Right renal cortex interstitium (tissue), 3 donors: Measurements from ENCODE around the gene SLC17A7. TPM values are rescaled to one million over a fixed set of nuclear protein-coding genes. Genes with fewer than 3 reads are reported as not detected.
"Not testable (repeated sequence)": the region's sequence is repeated elsewhere in the genome, so short reads cannot be mapped to it uniquely, and the experiment has no call there.

Experiments
- DNase-seq, 3 donors: peaks; one replicate each; pipeline ENCODE4 v3.0.0-alpha.2; 2013; ENCODE audit warnings: low read depth in 3 of 3, low spot score in 2 of 3
- polyA plus RNA-seq, 3 donors: library from polyadenylated mRNA; unstranded; fragments of 120-200 nt; gene quantifications; one replicate each; pipeline ENCODE4 v1.2.1, GENCODE V29; 2013; ENCODE audit not compliant: insufficient read length in 3 of 3

SLC17A7 gene
- polyA plus RNA-seq: under 1 TPM; 0.25 to 0.33 (median 0.31) TPM

DNA sequence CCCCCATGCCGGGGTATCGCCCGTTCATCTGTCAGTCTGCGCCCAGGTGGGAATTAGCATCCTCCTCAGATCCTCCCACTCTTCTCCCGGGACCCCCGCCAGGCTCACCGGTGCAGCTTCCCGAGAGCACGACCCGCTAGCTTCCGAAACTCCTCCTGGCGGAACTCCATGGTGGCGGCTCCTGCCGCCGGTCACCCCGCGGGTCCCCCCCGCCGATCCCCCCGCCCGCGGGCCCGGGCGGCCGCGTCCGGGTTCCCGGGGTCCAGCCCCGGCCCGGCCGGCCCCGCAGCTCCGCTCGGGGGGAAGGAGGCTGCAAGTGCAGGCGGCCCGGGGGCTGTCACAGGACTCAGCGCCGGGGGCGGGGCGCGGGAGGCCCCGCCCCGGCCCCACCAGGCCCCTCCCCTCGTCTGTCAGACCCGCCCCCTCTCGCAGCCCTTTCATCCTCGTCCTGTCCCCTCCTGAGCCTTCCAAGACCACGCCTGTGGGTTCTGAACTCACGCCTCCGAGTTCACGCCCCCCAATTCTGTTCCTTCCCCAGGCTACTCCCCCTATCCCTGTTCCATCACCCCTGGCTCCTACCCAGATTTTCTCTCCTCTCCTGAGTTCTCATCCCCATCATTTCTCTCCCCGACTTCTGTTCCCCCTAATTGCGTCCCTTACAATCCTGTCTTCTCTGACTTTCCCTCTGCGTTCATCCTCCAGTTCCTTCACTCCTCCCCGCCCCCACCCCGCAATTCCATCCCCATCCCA lies at the start of gene SLC17A7:
TSS of gene SLC17A7 (minus strand) at position 318 of the 750 bp plus-strand sequence. CDS start at position 170, 148 bp downstream.
- no peak for DNase-seq

DNA sequence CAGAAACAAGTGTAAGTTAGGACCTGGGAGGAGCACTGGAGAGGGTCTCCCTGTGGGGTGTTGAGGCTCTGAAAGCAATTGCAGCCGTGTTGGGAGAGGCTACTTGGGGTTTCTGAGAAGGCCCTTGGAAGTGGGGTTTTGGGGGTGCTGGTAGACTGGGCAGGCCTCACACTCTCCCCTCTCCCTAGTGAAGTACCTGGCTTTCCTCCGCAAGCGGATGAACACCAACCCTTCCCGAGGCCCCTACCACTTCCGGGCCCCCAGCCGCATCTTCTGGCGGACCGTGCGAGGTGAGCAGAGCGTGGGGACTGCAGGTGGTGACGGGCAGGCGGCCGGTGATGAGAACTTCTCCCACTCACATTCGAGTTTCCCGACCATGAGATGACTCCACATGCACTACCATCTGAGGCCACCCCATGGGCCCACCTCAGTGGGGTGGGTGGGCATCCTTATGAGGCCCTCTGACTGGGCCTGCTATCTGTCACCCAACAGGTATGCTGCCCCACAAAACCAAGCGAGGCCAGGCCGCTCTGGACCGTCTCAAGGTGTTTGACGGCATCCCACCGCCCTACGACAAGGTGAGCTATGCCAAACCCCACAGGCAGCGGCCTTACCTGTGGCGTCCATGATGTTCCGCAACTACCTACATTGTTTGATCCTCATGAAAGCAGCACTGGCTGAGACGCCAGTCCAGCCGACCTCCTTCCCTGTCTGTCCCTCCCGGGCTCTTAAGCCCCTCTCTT lies 49.1 kb upstream of the SLC17A7 start:
- no peak for DNase-seq

DNA sequence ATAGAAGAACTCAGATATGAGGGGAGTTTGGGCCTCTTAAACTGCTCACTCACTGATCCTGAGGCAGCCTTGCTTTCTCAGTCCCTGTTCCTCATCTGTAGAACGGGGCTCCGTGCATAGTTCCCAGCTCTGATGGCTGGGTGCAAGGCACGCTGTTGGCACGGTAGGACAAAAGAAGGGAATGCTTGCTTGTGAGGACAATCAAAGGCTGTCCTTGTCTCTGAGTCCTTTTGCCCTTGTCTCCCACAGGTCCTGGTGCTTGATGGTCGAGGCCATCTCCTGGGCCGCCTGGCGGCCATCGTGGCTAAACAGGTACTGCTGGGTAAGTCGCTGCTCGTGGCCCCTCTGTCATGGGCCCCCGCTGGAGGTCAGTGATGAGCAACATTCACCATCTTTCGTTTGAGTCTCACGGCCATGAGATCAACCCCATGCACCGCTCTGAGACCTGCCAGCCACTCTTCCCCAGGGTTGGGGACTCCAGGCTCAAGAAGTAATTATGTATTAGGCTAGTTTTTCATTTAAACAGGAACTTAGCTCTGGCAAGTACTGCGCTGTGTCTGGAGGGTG lies 48.4 kb upstream of the SLC17A7 start:
- DNase-seq: no peak

DNA sequence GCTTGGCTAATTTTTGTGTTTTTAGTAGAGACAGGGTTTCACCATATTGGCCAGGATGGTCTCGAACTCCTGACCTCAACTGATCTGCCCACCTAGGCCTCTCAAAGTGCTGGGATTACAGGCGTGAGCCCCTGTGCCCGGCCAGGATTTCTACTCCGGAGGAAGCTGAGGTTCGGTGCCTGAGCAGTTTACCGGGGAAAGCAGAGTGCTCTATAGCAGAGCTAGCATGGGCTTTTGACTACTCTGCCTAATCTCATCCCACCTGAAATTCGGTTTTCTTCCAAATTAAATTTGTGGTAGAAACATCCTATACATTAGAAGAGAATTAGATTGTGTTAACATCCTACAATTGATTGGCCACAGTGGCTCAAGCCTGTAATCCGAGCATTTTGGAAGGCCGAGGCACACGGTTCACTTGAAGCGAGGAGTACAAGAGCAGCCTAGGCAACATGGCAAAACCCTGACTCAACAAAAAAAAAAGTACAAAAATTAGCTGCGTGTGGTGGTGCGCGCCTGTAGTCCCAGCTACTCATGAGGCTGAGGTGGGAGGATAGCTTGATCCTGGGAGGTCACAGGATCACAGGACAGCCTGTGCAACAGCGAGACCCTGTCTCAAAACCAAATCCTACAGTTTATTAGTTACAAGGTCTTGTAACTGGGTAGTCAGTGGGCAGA lies 47.7 kb upstream of the SLC17A7 start:
- no peak for DNase-seq

DNA sequence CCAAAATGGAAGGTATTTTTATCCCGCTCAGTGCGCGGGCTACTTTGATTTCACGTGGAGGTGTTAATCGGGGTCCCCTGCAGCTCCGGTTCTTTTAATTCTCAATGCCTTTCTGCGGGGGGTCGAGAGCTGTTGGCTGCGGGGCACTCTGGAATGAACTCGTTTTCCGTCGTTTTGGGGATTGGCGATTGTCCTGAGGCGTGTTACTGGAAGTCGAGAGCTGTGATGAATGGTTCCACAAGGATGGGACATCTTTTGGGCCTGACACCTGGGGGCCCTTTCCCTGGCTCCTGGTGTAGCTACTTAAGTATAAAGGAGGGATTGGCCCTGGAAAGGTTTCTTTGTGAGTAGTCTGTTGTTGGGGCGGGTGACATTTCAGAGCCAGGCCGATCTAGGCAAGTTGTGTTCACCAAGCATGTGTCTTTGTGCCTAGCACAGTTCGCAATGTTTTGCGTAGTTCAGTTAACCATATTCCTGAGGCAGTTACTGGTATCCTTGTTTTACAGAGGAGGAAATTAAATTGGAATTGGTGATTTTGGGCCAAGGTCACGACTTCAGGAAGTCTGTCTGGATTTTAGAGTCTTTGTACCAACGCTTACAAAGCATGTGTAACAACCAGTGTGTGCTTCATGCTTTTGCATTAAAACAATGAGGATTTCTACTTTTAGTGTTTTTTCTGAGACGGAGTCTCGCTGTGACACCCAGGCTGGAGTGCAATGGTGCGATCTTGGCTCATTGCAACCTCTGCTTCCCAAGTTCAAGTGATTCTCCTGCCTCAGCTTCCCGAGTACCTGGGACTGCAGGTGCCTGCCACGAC lies 46.9 kb upstream of the SLC17A7 start:
- DNase-seq: no peak

DNA sequence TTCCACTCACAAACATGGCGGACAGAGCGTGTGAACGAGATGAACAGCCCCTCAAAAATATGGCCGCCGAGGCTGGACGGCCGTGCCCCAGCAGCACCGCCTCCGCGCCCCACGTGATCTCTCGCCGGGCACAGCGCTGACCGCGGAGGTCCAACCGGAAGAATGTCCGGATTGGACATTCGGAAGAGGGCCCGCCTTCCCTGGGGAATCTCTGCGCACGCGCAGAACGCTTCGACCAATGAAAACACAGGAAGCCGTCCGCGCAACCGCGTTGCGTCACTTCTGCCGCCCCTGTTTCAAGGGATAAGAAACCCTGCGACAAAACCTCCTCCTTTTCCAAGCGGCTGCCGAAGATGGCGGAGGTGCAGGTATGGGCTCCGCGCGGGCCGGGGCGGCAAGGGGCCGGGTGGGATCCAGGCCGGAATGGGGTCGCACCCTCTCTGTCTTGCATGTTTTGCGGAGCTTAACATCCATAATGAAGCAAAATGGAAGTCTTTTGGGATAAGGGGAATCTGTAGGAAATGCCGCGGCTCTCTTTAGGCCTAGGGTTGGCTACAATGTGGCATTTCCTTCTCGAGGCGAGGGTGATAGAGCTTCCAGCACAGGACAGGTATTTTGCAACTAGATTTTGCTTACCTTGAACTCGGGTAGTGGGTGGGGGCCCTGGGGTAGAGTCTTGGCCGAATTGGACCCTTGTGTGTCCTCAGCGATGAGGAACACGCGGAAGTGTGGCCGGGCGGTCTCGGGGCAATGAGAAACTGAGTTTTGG lies 46.1 kb upstream of the SLC17A7 start, which contains the start of gene RPL13A:
TSS of gene RPL13A (plus strand) at position 332 of the 769 bp plus-strand sequence. CDS start at position 354, 22 bp downstream.
- peak; percentile 99 to 100 (median 100) for DNase-seq

DNA sequence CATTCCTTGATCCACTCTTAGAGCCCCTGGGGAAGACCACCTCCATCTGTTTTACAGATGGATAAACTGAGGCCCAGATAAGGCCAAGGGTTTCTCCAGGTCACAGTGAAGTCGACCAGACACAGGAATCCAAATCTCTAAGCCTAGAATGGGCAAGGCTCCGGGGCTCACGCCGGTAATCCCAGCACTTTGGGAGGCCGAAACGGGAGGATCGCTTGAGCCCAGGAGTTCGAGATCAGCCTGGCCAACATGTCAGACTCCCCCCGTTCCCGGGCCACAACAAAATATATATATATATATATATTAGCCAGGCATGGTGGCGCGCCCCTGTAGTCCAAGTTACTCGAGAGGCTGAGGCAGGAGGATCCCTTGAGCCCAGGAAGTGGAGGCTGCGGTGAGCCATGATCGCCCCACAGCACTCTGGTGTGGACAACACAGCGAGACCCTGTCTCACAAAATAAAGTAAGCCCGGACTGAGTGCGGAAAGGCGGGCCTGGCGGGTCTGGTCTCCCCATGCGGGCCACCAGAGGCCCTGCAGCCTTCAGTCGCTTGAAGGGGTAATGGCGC lies 45.5 kb upstream of the SLC17A7 start:
- DNase-seq: no peak

DNA sequence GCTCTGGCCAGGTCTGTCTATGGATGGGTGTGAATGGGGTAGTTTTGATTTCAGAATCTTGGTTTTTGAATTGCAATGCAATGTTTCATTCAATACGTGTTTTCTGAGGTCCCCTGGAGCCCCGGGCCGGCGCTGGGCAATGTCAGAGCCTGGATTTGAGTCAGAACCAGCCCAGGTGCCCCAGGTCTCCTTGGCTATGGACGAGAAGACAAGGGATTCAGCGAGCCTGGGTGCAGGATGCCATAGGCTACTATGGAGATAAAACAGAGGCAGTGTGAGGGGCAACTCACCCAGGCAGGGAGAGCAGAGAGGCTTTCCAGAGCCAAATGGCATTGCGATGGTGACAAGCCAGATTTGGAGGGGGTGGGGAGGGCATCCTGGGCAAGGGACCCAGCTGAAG lies 44.9 kb upstream of the SLC17A7 start:
- no peak for DNase-seq

DNA sequence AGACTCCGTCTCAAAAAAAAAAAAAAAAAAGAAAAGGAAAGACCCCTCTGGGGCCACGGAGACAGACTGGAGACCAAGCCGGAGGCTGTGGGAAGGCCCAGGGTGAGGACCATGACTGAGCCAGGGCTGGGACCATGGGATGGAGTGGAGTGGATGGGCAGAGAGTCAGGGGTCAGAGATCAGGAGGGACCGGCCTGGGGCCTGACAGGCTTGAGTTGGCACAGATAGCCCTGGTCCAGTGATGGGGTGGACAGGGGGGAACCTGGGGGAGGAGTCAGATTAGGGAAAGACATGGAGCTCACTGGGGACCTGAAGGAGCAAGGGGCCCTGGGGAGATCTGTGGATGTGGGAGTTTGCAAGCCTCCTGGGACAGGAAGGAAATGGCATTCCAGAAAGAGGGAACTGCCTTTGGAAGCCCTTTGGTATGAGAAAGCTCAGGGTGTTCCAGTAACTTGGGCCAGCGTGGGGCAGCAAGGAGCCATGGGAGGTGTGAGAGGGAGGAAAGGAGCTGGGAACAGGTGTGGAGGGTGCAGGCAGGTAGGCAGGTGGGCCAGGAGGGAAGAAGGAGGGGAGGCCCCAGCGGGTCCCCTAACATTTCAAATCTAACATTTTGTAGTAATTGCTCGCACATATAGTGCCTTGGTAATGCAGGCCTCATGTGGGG lies 39.8 kb upstream of the SLC17A7 start:
- DNase-seq: no peak

DNA sequence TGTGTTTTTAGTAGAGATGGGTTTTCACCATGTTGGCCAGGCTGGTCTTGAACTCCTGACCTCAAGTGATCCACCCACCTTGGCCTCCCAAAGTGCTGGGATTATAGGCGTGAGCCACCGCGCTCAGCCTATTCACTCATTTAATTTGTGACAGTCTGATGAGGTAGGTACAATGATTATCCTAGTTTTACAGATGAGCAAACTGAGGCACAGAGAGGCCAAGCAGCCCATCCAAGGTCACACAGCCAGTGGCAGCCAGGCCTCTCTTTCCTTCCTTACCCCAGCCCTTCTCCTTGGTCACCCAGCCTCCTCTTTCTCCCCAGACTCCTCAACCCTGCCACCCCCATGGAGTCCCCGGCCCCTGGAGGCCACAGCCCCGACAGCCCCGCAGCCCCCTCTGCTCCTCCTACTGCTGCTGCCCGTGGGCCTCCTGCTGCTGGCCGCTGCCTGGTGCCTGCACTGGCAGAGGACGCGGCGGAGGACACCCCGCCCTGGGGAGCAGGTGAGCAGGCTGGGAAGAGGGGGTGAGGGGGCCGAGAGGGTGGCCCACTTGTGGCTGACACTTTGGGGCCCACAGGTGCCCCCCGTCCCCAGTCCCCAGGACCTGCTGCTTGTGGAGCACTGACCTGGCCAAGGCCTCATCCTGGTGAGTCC lies 38.8 kb upstream of the SLC17A7 start:
- no peak for DNase-seq

DNA sequence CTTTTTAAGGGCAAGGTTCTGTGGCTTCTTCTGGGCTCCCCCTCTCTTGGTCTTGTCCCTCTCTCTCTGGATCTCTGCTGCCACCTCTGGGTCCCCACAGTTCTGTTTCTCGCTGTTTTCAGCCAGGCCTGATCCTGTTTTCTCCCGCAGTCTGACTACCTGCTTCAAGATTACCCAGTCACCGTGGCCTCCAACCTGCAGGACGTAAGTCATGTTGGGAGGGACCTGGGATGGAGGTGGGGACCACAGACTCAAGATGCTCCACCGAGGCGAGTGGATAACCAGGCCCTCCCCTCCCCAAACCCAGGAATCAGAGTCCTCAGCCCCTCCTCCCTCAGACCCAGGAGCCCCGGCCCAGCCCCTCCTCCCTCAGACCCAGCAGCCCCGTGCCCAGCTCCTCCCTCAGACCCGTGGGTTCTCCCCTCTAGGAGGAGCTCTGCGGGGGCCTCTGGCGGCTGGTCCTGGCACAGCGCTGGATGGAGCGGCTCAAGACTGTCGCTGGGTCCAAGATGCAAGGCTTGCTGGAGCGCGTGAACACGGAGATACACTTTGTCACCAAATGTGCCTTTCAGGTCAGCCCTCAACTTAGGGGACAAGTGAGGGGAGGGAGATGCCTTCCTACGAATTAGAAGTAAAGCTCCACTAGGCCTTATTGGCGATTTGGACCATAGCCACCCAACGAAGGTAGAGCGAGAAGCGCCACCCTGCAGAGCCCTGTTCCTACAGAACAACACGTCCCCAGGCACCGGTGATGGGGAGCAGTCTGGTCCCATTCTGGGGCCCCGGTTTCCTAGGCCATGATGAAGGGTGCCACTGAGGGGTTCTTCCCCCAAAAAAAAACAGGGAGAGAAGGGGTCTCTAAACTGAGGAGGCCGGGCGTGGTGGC lies 34.9 kb upstream of the SLC17A7 start:
- DNase-seq: no peak

DNA sequence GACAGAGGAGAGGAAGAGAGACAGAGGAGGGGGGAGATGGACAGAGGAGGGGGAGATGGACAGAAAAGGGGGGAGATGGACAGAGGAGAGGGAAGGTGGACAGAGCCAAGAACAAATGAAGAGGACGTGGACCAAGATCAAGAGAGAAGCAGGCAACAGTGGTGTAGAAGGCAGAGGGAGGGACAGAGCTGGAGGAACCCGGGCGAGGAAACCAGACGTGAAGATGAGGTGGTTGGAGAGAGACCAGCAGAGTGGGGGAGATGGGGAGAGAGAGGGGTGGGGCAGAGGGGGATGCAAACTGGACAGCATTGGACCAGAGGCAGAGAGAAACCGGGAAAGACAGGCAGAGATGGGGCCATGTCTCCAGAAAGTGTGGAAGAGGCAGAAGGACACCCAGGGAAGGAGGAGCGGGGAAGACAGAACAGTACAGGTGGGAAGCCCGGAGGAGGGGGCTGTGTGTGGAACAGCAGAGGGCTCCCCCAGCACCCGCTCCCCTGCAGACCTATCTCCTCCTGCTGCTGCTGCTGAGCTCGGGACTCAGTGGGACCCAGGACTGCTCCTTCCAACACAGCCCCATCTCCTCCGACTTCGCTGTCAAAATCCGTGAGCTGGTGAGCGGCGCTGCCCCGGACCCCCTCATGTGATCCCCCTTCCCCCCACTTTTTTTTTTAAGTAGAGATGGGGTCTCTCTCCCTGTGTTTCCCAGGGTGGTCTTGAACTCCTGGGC lies 34.0 kb upstream of the SLC17A7 start:
- DNase-seq: no peak

DNA sequence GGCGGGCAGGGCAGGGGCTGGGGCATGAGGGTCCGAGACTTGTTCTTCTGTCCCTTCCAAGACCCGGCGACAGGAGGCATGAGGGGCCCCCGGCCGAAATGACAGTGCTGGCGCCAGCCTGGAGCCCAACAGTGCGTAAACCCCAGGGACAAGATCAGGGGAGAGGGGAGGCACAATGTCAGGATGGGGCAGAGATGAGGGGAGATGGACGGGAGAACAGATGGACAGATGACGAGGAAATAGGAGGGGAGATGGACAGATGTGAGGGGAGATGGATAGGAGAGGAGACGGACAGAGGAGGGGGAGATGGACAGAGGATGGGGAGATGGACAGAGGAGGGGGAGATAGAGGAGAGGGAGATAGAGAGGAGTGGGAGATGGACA lies 33.2 kb upstream of the SLC17A7 start:
- DNase-seq: no peak

DNA sequence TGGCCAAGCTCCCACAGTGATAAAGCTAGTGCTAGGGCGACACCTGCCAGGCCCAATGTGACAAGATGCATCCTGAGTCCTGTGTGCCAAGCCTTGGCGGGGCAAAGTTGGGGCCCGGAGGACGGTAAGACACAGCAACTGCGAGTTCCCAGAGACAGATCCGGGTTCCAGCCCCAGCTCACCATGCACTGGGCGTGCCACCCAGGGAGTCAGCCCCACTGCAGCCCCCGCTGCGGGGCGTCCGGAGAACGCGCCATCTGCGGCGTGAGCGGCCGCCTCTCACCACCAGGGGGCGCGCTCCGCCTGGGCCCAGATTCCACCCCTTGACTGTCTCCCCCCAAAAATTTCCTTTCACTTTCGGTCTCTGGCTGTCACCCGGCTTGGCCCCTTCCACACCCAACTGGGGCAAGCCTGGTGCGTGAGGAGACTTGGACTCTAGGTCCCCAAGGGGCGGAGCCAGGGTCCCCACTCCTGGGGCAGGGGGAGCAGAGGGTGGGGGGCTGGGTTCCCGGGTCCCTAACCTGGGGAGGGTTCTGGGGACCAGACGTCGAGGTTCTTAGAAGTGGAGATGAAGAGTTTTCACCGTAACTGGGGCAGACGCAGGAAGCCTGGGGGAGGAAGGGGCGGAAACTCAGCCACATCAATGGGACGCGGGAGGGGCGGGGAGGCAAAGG lies 32.7 kb upstream of the SLC17A7 start, which contains the start of gene FLT3LG:
TSS of gene FLT3LG (plus strand) at position 348 of the 674 bp plus-strand sequence. CDS start 425 bp downstream, outside the sequence.
- DNase-seq: no peak

DNA sequence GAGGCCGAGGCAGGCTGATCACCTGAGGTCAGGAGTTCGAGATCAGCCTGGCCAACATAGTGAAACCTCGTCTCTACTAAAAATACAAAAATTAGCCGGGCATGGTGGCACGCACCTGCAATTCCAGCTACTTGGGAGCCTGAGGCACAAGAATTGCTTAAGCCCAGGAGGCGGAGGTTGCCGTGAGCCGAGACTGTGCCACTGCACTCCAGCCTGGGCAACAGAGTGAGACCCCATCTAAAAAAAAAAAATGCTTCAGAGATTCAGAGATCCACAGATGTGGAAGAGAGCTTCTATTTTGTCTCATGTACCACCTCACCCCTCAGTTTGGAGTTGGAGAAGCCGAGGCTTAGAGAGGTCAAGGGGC lies 32.2 kb upstream of the SLC17A7 start:
- DNase-seq: not testable (repeated sequence)

DNA sequence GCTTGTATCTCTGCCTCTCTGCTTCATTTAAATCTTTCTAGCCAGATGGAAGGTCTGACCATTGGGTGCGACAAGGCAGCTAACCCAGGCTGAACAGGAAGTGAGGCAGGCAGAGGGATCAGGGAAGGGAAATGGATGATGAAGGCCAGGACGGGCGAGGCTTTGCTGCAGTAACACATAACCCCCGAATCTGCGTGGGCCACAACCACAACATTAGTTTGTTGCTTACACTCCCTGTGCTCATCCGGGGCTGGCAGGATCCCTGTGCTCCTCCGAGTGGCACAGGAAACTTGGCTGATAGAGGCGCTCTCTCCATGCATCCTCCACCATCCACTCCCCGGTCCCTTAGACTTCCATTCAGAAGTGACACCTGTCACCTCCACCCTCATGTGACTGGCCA lies 31.6 kb upstream of the SLC17A7 start:
- DNase-seq: no peak
